SK-N-MC (cell line): ENCODE measurements around the gene GPSM3.

Experiments used
- EZH2 ChIP-seq: fragments of 200-600 bp; sonication (generic); IDR thresholded peaks from one replicate; pipeline ENCODE4 v1.6.1; 2017; ENCODE audit warnings: antibody characterized with exemption
- POLR2AphosphoS5 ChIP-seq: IDR thresholded peaks from 2 replicates; pipeline ENCODE4 v1.6.1; 2012; ENCODE audit warnings: mild to moderate bottlenecking, low read depth, low read length, borderline replicate concordance

DNA sequence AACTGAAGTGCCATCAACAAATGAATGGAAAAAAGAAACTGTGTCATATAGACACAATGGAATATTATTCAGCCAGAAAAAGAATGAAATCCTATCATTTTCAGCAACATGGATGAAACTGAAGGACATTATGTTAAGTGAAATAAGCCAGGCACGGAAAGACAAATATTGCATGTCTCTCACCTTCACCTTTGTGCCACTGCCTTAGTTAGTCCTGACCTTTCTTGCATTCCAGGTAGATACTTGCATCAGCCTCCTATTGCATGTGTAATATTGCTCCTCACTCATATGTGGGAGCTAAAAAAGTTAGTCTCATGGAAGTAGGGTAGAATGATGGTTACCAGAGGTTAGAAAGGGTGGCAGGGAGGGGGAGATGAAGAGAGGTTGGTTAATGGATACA lies 16.6 kb upstream of the GPSM3 start:
- TF ChIP-seq POLR2AphosphoS5 (no peak), EZH2 (no peak)
